NCI-H1105 treated with DMSO at 0.1 percent for 48 hours (cell line): ENCODE results near the gene SNX13.
A peak's percentile ranks its signal among the peaks of the same experiment; 100 is the strongest.

Experiments
- DNase-seq: peaks from one replicate; lab custom pipeline; 2025; lab: John Stamatoyannopoulos, UW

Gene SNX13

DNA sequence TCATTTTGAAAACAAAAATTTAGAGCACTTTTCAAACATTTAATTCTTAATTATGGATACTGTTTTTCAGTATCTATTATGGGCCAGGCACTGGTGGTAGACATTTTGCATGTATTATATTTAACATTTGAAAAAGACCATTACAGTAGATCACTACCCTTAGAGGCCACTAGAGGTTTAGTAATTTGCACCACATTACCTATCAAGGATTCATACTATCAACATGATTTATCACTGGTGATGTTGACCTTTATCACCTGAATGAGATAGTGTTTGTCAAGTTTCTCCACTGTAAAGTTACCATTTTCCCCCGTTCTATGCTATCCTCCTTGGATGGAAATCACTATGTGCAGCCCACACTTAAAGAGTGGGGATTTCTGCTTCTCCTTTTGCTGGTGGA, 4.4 kb upstream of the SNX13 start:
- DNase-seq = no peak

DNA sequence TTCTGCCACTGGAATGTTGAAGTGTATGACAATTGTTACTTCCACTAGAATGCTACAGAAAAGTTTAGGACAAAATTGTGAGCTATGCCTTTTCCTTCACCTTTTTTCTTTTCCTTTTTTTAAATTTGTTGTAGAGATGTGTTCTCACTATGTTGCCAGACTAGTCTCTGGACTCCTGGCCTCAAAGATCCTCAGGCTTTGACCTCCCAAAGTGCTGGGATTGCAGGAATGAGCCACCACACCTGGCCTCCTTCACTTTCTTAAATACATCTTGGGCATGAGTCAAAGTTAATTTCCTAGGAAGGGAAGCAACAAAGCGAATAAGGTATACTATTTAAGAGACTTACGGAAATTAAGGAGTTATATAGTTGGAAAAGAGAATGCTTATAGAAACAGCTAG, 2.7 kb upstream of the SNX13 start:
- no peak for DNase-seq

DNA sequence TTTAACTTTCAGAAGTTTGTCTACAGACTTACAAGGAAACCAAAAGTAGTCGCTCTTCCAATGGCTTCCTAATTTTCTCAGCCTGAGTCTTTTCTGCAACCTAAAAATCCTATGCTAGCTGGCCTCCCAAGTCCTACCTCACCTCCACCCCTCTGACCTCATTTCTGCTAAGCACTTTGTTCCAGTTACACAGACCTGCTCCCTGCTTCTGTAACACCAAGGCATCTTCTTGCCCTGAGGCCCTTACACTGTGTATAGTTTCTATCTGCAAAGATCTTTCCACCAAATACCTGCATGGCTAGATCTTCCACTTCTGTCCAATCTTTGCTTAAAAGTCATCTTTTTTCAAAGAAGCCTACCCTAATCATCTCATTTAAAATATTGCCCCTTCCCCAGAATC, 1.9 kb upstream of the SNX13 start:
- no peak for DNase-seq

DNA sequence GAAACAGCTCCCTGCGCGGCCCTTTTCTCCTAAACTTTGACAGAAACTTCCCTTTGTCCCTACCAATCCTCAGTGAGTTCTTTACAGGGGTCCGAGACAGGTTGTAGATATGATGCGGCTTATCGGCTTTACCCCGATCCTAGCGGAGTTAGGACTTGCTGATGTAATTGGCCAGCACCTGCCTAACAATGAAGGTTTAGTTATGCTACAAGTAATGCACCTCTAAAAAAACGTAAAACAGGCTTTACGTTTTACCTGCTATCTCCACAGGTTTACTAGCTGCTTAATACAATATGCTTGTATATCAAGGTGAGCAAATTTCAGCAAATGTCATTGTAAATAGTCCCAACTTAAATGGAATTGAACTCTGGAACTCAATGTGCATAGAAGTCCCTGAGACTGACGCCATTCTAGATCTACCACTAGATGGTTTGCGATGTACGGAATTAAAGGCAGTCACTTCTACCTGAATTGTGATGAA, 697 bp upstream of the SNX13 start:
- DNase-seq = peak; percentile 64

DNA sequence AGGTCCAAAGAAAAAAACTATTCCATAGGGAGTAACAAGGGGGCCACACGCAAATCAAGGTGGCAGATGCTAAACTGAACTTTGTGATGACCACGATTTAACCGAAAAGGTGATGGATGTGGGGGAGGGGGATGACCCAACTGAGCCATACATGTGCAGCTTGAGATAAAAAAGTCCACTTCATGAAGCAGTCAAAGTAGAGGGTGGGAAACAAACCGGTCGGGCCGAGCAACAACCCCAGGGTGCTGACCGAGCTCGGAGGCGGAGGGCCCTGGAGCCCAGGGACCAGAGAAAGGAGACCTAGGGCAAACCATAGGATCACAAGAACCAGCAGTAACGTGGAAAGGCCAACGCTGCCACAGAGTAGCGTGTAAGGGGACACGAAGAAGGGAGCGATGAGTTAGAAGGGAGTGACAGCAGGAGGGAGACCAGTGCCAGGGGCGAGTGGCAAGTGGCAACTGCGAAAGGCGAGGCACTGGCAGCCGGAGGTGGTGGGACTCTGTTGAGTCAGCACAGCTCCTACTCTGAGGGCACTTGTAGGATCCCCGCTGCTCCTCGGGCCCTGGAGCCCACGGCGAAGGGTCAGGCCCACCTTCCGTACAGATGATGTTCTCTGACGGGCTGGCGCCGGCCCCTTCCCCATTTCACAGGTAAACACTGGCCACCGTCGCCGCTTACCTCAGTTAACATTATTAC, 540 bp downstream of the SNX13 start:
- DNase-seq = peak; percentile 59

DNA sequence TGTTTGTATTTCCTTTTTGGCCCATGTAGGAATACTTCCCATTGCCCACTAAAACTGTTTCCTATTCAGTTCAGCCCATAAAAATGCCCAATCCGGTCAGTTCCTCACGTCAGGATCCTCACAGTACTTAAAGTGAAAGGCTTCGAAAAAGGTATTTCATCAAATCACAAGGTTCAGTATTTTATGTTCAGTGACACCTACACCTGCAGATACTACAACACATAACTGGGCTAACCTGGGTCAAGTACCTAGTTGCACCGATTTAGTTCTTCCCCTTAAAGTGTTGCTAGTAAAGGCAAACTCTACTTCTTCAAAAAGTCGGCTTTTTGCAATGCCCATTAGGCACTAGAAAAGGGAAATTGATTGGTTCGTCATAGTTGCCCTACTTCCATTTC, 1.1 kb downstream of the SNX13 start:
- DNase-seq = no peak

DNA sequence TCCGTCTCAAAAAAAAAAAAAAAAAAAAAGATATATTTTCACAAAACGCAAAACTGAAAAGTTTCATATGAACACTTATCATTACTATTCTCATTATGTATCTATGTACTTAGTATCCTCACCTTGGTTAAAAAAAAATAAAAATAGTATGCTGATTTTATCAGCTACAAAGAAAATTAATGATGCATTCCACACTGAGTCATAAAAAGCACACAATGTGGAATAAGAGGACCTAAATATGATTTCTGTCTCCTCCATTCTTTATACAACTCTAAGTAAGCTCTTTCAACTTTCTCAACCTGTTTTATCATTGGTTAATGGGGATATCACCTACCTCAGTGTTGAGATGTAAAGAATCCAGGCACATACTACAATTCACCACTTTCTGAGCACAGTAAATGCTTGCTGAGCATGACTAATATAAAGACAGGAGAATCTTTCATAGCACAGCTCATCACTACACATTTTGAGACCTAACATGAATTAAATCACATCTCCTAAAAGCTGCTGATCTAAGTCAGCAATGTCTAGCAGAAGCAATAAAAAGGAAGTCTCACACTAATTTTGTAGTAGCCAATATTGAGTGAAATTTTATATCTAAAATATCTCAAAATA, 2.7 kb downstream of the SNX13 start:
- no peak for DNase-seq

DNA sequence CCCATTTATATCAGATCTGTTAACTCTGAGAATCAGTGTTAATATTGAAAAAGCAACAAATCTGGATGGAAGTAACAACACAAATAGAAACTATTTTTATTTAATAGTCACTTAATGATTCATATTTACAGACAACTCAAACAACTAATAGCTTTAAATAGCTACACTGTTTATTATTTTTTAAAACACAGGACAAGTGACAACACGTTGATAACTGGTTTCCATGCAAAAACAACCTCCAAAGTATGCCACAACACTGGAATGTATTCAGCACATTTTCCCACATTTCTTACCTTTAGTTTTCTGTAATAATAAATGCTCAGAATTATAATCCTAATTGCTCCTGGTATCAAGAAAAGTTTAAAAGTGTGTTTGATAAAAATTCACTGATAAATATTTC, 4.0 kb downstream of the SNX13 start:
- DNase-seq = no peak

DNA sequence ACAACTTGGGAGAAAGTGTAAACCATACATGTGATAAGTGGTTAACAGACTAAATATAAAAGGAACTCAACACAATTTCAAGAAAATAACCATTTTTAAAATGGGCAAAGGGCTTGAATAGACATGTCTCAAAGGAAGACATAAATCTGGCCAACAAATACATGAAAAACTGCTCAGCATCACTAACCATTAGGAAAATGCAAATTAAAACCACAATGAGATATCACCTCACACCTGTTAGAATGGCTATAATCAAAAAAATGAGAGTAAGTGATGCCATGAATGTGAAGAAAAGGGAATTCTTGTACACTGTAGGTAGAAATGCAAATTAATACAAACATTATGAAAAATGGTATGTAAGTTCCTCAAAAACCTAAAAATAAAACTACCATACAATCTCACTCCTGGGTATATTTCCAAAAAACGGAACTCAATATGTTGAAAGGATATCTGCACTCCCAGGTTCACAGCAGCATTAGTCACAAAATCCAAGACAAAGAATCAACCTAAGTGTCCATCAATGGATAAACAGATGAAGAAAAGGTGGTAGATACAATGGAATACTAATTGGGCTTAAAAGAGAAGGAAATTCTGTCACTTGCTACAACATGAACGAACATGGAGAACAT, 5.6 kb downstream of the SNX13 start:
- no peak for DNase-seq

DNA sequence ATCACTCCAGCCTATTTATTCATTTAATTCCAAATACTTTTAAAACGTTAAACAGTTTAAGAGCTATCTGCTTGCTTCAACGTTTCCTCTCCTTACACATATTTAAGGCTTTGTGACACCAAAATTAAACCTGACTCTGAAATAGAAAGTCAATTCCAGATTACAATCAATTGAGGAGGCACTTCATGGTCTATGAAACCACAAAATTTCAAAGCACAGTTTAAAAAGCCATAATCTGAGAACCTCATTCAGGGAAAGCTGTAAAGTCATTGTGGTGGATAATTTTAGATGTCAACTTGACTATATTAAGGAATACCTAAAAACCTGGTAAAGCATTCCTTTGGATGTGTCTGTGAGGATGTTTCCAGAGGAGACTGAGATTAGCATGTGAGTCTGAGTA, 6.2 kb downstream of the SNX13 start:
- no peak for DNase-seq

DNA sequence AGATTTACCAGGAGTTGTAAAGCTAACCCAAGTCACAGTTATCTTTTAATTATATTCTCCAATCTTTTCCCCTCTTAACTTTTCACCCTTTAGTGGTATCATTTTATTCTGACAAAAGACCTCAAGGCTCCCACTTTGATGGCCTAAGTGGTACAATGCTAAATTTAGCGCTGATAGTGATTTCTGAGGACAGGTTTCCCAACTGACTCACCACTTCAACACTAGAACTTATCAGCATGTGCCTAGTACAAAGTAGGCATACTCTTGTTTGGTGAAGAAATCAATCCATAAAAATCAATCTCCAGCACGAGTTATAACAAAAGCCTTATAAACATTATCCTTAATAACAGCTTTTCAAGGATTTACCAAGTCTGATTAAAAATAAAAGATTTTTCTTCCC, 7.5 kb downstream of the SNX13 start:
- no peak for DNase-seq

DNA sequence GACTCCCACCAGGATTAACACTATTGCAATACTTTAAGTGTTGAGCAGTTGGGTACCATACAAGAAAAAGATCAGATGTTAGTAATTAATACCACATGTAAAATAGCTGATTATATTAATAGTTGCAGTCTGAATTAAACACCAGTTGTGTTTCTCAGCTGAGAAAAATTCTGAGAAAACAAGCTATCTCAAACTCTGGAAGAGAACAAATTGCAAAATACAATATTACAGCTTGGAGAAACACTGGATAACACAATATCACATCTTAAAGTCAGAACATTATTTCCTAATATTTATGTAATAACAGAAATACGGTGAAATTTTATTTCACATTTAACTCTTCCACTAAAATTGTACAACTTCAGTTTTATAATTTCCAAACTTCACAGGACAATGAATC, 9.2 kb downstream of the SNX13 start:
- DNase-seq = no peak

DNA sequence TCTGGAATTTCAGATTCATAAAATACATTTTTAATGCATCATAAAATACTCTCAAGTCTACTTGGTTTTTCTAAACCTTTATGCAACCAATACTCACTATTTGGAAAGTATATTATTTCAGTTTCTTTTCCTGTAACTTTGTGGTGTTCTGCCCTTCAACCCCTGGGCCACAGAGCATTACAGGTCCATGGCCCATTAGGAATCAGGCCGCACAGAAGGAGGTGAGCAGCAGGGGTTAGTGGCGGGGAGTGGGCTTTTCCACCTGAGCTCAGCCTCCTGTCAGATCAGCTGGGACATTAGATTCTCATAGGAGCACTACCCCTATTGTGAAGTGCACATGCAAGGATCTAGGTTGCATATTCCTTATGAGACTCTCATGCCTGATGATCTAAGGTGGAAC, 9.7 kb downstream of the SNX13 start:
- no peak for DNase-seq

DNA sequence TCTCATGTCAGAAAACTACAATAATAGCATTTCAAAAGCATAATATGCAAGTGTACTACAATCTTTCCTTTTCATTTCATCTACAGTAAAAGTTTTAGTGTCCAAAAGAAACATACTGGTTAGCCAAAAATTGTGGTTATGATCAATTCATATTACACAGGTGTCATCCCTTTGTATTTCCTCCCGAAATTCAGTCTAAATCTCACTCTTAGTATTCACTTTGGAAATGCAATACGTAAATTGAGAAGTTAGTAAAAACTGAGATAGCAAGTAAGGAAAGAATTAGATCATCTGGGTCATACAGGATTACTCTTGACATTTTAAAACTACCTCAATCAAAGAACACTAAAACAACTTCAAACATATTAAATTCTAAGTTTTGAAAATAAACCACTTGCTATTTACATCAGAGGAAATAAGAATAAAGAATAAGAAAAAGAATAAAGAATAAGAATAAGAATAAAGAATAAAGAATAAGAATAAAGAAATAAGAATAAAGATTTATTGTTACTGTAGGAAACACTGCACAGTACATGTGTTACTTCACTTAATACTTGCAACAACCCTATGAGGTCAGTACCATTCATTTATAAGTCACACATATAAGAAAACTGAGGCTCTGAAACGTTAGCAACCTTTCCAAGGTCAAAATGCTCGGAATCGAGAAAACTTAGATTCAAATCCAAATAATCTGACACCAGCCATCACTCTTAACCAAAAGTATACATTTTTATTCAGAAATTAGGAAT, 10.5 kb downstream of the SNX13 start:
- DNase-seq = no peak

DNA sequence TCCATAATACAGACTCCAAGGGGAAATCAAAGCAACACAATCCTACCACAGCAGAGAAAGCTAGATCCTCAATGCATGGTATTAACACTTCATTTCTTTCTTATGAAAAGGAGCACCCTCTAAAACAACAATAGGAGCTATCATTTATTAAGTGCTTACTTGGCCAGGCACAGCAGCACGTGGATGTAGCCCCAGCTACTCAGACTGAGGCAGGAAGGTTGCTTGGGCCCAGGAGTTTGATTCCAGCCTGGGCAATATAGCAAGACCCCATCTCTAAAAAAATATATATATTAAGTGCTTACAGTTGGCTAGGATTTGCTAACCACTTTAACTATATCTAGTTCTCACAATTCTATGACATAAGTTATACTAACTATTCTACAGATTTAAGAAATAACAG, 12.2 kb downstream of the SNX13 start:
- DNase-seq = no peak

DNA sequence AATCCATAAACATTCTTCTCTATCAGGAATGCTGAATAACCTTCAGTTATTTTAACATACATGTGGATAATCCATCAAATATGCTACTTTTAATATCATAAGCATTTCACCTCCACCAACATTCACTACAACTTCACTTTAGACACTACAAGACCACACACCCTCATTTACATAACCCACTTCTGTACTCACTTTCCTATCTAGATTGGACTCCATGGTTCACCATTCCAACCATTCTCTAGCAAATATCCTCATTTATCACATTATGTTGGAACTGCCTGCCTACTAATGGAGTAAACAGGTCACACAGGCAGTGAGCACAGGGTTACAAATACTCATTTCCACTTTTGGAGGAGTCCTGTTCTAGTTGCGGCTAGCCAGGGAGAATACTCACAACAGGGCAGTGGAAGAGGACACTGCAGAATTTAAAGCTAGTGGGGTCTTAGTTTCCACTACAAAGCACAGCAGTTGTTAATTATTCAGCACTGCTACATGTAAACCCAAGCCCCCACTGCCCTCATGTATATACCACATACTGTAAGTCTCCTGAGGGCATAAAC, 18.4 kb downstream of the SNX13 start:
- no peak for DNase-seq

DNA sequence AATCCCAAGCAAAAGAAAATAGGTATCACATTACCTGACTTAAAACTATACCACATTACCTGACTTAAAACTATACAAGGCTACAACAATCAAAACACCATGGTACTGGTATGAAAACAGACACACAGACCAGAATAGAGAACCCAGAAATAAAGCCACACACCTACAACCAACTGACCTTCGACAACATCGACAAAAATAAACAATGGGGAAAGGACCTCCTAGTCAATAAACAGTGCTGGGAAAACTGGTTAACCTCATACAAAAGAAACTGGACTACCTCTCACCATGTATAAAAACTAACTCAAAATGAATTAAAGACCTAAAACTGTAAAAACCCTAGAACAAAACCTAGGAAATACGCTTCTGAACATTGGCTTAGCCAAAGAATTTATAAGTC, 22.5 kb downstream of the SNX13 start:
- no peak for DNase-seq

DNA sequence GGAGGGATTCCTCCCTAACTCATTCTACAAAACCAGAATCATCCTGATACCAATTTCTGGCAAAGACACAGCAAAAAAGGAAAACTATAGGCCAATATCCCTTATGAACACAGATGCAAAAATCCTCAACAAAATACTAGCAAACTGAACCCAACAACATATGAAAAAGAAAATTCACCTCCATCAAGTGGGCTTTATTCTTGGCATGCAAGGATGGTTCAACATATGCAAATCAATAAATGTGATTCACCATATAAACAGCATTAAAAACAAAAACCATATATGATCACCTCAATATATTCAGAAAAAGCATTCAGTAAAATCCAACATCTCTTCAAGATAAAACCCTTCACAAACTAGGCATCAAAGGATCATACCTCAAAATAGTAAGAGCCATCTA, 23.5 kb downstream of the SNX13 start:
- no peak for DNase-seq

DNA sequence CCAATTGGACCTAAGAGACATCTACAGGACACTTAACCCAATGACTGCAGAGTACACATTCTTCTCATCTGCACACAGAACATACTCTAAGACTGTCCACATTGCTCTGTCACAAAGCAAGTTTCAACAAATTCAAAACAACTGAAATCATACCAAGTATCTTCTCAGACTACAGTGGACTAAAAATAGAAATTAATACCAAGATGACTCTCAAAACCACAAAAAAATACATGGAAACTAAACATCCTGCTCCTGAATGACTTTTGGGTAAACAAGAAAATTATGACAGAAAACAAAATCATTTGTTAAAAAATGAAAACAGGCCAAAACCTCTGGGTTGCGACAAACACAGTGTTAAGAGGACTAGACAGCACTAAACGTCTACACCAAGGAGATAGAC, 24.5 kb downstream of the SNX13 start:
- DNase-seq = no peak

DNA sequence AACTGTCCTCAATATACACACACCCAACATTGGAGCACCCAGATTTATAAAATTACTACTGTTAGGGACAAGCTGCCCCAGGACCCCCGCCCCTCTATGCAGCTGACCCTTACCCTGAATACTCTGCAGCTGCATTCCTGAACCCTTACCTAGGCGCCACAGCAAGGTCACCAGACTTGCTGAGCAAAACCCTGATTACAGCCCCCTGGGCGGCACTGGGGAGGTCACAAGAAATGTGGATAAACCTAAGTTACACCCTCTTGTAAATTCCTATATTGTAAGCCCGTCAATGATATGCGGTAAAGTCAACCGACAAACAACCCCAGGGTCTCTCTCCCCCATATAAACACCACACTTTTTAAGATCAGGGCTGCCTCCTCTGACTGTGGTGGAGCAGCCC, 25.1 kb downstream of the SNX13 start:
- no peak for DNase-seq

DNA sequence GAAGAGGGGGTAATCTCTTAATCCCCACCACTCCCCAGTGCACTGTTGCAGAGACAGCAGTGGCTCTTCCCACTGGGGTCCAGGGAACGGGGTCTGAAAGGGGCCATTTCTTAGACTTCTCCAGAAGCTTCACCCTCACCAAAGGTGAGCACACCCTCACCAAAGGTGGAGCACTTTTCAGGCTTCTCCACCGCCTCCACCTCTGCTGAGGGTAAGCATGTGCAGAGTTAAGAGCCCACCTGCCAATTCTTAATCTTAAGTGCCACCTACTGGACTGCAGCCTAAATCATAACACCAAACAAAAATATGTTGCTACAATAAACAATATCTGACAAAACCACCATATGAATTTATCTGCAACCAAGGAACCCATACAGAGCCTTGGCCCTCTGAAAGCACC, 27.0 kb downstream of the SNX13 start:
- DNase-seq = no peak

DNA sequence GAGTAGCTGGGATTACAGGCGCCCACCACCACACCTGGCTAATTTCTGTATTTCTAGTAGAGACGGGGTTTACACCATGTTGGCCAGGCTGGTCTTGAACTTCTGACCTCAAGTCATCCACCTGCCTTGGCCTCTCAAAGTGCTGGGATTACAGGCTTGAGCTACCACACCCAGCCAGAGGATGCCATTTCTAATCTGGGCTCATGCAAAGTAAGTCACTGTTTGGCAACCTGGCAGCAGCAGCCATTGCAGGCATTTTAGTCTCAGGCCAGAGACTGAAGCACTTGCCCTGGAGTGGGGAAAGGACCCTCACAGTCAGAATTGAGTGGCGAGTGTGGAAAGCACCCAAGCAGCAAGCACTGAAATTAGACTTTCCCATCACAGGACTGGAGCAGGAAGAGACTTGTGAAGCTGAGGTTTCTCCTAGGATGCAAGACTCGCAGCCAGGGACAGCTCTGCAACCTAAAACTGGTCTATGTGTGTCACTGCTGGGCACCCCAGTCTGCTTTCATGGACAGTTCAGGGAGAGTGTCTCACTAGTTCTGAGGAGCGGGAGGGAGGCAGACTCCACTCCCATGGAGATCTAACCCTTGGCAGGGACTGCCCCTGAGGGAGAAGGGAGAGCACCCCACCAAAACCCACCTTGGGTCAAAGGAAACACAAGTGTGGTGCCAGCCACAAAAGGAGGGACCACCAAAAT, 27.6 kb downstream of the SNX13 start:
- DNase-seq = no peak
